WTC11 (cell line): ENCODE data around the gene SYNDIG1.

ENCODE experiments used
- FOXJ3 ChIP-seq: sonication (generic); formaldehyde crosslinking; IDR thresholded peaks from 2 replicates; pipeline ENCODE4 v1.9.0; 2021; ENCODE audit warnings: missing genetic modification reagents, mild to moderate bottlenecking, borderline replicate concordance
- NFATC4 ChIP-seq: fragments of 250-450 bp; sonication (Bioruptor Pico); IDR thresholded peaks from 2 replicates; pipeline ENCODE4 v1.9.0; 2021; ENCODE audit warnings: mild to moderate bottlenecking
- TEAD4 ChIP-seq: sonication (generic); formaldehyde crosslinking; IDR thresholded peaks from 2 replicates; pipeline ENCODE4 v1.8.0; 2022; ENCODE audit warnings: mild to moderate bottlenecking, missing genetic modification reagents
- TF ChIP-seq, protein P1 (sequence below): fragments of 200-600 bp; IDR thresholded peaks from 2 replicates; pipeline ENCODE4 v1.8.0; 2022; ENCODE audit warnings: antibody characterized with exemption
- TF ChIP-seq, protein P2 (sequence below): sonication (generic); formaldehyde crosslinking; conservative IDR thresholded peaks from 2 replicates; pipeline ENCODE4 v1.8.1; 2022; ENCODE audit warnings: mild to moderate bottlenecking, missing genetic modification reagents

DNA sequence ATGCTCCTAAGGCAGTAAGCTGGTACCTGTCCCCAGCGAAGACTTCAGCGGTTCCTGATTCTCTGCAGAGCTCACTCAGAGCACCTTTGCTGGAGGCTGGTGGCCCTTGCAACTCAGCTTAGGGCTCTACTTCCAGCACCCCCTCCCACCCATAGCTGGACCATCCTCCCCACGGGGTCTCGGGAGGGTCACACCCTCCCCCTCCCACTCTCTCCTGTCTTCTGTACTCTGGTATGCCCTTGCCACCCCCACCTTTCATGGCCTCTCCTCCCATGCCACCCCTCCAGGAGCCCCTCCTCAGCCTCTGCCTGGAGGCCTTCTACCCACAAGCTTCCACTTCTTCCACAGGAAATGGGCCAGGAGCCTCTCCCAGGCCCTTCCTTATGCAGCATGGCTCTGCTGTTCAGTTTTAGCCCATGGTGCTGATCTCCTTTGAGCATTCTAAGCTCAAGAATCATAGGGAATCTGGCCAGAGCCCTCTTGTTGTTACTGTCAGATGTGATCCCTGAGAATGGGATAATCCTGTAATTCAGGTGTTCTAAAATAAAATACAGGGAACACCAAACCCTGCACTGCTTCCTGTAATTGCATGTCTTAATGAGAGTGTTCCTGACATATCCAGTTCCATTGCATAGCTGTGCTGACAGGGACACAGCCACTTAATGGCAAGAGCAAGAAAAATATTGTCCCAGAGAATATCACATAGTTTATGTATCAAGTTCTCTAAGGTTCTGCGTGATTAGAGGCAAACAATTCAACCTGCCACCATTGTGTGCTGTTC is 142.1 kb downstream of the SYNDIG1 start:
- TF ChIP-seq, protein P1, sequence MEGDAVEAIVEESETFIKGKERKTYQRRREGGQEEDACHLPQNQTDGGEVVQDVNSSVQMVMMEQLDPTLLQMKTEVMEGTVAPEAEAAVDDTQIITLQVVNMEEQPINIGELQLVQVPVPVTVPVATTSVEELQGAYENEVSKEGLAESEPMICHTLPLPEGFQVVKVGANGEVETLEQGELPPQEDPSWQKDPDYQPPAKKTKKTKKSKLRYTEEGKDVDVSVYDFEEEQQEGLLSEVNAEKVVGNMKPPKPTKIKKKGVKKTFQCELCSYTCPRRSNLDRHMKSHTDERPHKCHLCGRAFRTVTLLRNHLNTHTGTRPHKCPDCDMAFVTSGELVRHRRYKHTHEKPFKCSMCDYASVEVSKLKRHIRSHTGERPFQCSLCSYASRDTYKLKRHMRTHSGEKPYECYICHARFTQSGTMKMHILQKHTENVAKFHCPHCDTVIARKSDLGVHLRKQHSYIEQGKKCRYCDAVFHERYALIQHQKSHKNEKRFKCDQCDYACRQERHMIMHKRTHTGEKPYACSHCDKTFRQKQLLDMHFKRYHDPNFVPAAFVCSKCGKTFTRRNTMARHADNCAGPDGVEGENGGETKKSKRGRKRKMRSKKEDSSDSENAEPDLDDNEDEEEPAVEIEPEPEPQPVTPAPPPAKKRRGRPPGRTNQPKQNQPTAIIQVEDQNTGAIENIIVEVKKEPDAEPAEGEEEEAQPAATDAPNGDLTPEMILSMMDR = no peak
- TF ChIP-seq NFATC4 (no peak), FOXJ3 (CRISPR knock-in tag) (no peak), TEAD4 (CRISPR knock-in tag) (no peak)
- TF ChIP-seq, protein P2, sequence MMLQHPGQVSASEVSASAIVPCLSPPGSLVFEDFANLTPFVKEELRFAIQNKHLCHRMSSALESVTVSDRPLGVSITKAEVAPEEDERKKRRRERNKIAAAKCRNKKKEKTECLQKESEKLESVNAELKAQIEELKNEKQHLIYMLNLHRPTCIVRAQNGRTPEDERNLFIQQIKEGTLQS (CRISPR knock-in tag) = no peak
